Activated naive CD4-positive, alpha-beta T cell treated with anti-CD3 and anti-CD28 coated beads, Interleukin-2, amount 50 U/mL, for 16 hours (primary cell): Measurements from ENCODE around the gene RGS19.
"Not testable (repeated sequence)": the region's sequence is repeated elsewhere in the genome, so short reads cannot be mapped to it uniquely, and the experiment has no call there.

Experiments
- DNase-seq: peaks from one replicate; pipeline ENCODE4 v3.0.0-alpha.2; 2020

Gene RGS19

DNA sequence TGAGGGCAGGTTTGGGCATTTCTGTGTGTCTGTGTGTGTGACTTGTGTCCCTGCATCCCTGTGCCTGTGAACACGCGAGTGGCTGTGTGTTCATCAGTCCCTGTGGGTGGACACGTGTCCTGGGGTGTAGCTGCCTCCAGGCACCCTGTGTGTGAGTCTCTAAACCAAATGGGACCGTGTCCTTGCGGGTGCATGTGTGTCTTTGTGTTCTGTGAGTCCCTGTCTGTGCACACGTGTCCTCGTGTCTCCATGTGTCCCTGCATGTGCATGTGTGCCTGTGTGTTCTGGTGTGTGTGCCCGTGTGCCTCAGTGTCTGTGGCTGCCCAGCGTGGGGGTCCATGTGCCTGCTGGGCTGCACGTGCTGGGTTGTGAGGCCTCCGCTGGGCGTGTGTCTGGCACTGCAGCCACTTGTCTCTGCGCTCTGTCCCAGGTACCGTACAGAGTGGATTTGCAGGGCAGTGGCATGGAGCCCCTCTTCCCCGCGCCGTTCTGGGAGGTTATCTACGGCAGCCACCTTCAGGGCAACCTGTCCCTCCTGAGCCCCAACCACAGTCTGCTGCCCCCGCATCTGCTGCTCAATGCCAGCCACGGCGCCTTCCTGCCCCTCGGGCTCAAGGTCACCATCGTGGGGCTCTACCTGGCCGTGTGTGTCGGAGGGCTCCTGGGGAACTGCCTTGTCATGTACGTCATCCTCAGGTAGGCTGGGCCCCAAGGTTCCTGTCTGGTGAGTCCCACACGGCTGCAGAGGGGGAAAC, 13.1 kb upstream of the RGS19 start:
- DNase-seq = no peak

DNA sequence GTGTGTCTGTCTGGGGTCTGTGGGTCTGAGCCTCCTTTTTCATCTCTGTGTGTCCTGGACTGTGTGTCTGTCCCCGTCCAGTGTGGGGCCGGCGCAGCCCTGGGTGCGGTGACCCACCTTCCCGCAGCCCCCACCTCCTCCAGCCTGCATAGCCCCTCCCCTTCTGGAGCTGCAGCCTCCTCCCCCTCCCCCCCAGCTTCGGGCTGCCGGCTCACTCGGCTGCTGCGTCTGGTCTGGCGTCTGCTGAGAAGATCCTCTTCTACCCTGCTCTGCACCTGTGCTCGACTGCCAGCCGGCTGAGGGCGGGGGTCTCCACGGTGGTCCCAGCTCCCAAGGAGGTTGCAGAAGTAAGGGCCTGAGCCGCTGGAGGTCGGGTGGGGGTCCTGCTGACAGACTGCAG, 12.5 kb upstream of the RGS19 start:
- DNase-seq = no peak

DNA sequence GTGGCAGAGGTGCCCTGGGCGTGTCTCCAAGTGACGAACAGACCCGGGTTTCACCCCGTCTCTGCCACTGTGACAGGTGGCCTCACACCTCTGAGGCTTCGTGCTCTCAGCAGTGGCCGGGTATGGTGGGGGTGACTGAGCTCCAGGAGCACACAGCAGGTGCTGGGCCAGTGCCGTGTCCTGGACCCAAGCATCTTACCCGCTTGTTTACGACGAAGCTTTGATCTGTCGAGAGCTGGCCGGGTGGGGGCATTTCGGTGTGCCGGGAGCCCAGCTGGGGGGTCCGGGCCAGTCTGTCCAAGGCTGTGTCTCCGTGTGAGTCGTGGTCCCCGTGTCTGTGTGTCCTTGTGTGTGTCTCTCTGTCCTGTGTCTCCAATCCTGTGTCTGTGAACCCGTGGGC, 12.0 kb upstream of the RGS19 start:
- no peak for DNase-seq

DNA sequence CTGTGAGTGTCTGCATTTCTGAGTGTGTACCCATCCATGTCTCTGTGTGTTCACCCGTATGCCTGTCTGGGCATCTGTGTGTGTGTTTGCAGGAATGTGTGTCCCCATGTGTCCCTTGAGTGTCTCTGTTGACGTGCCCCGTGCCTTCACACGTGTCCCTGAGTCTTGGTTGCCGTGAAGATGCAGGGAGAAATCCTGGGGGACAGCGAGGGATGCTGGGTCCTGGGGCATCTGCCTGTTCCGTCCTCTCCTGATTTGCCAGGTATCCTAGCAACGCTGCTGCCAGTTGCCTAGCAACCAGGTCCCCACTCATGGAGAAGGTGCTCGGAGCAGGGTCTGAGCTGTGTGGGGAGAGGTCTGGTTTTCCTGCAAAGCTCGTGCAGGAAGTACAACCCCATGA, 10.8 kb upstream of the RGS19 start:
- no peak for DNase-seq

DNA sequence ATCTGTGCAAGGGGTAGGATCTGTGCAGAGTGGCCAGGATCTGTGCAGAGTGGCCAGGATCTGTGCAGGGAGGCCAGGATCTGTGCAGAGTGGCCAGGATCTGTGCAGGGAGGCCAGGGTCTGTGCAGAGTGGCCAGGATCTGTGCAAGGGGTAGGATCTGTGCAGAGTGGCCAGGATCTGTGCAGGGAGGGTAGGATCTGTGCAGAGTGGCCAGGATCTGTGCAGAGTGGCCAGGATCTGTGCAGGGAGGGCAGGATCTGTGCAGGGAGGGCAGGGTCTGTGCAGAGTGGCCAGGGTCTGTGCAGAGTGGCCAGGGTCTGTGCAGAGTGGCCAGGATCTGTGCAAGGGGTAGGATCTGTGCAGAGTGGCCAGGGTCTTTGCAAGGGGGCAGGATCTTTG, 9.3 kb upstream of the RGS19 start:
- not testable (repeated sequence) for DNase-seq

DNA sequence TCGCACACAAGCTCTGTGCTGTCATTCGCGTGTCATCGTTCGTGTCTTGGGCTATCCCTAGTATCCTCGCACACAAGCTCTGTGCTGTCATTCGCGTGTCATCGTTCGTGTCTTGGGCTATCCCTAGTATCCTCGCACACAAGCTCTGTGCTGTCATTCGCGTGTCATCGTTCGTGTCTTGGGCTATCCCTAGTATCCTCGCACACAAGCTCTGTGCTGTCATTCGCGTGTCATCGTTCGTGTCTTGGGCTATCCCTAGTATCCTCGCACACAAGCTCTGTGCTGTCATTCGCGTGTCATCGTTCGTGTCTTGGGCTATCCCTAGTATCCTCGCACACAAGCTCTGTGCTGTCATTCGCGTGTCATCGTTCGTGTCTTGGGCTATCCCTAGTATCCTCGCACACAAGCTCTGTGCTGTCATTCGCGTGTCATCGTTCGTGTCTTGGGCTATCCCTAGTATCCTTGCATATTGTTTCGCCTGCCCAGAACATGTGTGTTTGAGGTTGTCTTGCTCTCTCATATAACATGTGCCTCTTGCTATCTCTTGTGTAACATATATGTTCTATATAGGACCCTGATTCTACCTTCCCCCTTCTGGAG, 8.0 kb upstream of the RGS19 start:
- not testable (repeated sequence) for DNase-seq

DNA sequence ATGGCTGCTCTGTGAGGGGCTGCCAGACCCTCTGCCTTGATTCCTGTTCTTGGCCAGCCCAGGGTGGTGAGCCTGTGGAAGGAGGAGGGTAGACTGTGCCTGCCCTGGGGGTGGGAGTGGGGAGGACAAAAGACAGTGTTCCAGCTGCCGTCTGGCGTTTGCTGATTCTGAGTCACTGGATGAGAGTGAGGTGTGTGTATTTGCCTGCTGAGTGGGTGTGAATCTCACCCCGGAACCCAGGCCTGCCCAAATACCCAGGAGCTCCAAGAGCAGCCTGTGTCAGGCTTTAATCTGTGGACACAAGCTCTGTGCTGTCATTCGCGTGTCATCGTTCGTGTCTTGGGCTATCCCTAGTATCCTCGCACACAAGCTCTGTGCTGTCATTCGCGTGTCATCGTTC, 7.5 kb upstream of the RGS19 start:
- no peak for DNase-seq

DNA sequence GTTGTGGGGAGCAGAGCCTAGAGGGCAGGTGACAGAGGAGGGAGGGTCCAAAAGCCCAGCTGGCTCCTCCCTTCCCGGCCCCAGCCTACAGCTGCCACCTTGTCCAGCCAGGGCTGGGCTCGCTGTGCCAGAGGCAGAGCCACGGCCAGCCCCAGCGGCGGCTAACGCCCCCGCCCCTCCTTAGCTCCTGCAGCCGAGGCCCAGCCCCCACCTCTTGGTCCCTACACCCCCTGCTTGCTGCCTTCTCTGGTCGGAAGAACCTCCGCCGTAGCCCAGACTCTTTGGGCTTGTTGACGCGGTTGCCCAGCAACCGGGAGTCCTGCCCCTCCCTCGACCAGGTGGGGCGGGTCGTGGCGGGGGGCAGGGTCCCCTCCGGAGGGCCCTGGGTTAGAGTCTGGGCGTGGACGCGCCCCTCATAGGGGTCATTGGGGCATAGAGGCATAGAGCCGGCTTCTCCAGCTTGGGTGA, 5.4 kb upstream of the RGS19 start:
- DNase-seq = no peak

DNA sequence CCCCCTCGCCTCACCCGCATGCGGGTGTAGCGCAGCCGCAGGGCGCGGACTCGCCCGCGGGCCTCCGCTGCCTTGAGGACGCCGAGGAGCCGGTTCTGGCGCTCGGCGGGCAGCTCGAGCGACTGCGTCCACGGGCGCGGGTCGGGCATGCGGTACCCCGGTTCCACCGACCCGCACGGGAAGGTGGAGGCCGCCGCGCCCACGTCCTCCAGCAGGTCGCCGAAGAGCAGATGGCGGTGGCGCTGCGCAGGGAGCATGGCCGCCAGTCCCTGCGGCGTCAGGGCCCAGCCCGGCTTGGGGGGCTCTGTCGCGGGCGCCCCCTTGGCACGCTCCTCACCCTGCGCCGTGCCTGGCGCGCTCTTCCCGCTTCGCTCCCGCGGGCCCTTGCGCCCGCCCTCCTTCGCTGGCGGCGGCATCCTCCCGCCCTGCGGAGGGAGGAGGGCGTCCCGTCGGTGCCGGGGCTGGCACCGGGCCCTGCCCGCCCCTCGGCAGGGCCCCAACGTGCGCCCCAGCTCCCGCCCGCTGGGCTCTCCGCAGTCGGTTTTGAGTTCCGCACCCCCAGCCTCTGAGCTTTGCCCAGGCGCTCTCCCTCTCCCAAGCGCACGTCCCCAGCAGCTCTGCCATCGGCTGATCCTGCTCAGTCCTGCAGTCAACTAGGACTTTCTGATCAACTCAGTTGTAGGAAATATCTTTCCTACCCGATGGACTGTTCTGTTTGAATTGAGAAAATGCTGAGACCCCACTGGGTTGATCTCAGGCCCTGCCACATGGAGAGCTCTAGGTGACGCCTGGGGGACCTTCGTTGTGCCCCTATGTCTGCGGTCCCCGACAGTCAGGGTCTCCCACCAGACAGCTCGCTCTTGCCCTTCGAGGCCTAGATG, 4.7 kb upstream of the RGS19 start, which contains the start of gene LKAAEAR1:
Gene LKAAEAR1 (minus strand): TSS at position 595 of the 881 bp plus-strand sequence. CDS start 179 bp downstream, at position 416.
- DNase-seq = no peak

DNA sequence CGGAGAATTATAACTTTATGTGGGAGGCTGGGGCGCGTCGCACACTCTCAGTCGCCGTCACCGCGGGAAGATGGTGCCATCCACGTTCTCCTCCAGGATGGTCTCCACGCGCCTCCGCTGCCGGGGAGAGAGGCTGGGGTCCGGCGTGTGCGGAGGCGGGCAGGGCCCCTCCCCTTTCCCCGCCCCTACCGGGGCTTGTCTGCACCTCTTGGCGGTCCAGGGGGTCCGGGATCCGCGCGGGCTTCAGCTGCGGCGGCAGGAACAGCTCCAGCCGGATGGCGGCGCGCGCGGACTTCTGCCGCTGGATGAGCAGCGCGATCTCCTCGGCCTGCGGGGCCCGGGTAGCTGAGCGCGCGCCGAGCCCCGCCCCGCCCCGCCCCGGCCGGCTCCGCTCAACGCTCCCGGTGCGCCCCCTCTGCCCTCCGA, 4.1 kb upstream of the RGS19 start:
- DNase-seq = peak; percentile 69

DNA sequence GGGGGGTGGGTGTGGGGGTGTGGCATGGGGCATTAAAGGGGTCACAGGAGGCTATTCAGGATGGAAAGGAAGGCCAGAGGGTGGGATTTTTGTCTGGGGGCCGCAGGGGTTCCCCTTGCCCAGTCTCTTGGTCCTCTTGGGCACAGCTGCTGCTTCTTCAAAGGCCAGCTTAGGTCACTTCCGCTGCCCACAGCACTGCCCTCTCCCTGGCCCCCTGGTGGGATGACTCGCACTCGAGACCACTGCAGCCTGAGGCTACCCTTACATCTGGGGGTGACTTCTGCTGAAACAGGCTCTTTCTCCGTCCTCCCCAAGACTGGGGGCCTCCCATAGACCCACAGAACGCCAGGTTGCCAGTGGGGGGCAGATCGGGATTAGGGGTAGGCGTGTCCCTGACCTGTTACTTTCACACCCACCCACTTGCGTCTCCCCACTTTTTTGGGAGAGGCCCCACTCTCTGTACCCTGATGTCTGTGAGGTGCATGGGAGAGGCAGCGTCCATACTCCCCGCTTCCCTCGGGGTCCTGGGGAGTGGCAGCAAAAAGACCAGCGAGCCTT, 3.6 kb upstream of the RGS19 start:
- DNase-seq = no peak

DNA sequence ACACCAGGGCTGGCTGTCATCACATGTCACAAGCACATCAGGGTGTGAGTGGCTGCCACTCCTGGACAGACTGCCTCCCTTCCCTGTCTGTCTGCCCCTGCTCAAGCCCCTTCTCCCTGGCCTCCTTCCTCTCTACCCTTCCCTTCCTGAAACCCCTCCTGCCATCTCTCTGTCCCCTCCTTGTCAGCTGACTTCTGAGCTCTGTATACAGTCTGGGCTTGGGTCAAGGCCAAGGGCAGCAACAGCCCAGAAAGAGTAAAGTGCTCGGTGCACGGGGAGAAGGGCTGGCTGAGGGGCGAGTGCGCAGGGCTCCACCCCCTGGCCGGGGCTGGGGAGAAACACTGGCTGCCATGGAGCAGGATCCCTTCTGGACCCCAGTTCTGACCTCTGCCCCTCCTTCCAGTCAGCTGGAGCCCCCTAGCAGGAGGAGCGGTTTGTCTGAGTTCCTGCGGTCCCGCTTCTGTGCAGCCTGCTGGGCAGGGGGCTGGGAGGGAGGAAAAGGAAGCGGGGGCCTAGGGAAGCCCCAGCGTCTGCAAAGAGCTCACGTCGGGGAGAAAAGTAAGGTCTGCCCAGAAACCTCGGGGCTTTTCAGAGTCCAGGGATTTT, 2.9 kb upstream of the RGS19 start:
- no peak for DNase-seq

DNA sequence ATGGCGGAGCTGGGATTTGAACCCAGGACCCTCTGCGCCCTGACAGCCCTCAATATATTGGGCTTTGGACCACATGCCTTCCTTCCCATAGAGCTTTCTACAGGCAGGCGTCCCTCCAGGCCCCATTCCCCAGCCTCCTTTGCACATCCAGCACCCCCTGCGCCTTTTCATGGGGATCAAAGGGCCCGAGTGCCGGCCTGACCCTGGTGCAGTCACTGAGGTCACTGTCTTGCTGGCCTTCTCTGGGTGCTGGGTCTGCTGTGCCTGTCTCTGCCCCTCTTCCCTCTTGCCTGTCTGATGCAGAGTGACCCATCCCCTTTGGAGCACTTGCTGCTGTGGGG, 2.3 kb upstream of the RGS19 start:
- no peak for DNase-seq

DNA sequence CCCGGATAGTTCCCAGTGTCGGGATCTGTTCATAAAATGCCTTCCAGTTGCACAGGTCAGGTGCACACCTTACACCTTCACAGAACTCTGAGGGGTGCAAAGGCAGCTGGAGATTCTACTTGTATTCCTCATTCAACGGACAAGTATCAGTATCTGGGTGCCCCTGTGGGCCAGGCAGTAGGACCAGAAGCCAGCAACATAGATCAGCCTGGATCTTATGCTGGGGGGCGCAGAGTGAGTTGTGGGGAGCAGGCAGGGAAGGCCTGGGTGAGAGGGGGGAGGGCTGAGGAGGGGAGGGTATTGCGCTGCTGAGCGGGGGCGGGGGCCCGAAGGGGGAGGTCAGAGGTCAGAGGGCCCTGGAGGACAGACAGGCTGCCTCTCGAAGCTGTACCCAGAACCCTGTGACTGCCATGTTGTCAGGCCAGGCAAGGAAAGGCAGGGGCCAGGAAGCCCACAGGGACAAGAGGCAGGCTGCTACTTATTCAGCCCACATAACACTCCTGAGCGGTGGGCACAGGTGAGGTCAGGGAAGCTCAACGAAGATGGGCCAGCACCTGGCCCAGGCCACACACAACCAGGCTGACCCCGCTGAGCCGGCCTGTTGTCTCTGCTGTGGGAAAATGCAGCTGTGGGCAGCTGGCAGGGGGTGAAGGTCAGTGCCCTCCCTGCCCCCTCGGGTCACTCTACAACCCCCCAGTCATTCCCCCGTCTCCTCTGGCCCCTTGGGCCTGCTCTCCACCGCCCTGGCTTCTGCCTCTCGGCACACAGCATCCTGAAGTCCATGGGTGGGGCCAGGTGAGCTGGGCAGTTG, 1.7 kb upstream of the RGS19 start:
- no peak for DNase-seq

DNA sequence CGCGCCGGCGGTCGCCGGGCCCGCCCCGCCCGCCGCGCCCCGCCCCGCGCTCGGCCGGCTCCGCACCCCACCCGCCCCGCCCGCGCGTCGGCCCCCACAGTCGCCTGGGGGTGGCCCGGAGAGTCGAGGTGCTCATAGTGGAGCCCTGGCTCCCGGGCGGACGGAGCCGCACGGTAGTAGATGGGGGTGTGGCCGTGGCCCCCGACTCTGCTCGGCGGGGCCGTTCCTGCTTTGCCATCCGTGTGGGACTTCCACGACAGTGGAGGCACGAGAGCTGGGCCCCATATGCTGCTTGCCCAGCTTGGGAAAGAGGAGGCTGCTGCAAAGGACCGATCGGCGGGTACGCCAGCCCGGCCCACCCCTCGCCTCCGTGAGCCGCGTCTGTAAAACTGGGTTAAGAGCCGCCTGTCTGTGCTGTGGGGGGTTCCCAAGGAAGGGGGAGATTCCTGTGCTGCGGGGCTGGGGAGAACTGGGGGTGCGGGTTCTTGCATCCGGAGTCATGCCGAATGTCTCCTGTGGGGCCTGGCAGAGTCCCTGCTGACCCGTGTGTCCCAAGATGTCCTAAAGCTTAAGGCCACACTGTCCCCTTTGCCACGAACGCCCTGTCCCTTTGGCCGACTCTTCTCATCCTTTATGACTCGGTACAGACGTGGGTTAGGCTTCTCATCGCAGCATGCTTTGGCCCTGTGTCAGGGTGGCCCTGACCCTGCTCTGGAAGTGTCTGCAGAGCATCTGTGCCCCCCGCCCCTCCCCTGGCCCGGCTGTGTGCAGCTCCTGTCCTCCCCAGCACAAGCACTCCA, 895 bp upstream of the RGS19 start, which contains the start of gene OPRL1:
Gene OPRL1 (plus strand): TSS at position 70 of the 800 bp plus-strand sequence. CDS start 12,639 bp downstream, outside the sequence.
- DNase-seq = peak; percentile 48

DNA sequence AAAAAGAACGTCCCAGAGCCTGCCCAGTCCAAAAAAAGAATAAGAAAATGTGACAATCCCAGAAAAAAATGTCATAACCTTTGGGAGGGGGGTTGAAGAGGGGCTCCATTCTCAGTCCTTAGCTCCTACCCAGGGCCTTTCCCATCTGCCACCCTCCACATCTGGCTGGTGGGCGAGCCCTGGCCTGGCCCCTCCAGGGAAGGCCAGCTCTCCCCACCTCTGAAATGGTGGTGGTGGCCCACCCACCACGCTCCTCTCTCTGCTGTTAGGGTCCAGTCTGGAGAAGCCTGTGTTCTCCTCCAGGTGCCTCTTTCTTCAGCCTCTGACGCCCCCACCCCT, 415 bp downstream of the RGS19 start:
- DNase-seq = no peak

DNA sequence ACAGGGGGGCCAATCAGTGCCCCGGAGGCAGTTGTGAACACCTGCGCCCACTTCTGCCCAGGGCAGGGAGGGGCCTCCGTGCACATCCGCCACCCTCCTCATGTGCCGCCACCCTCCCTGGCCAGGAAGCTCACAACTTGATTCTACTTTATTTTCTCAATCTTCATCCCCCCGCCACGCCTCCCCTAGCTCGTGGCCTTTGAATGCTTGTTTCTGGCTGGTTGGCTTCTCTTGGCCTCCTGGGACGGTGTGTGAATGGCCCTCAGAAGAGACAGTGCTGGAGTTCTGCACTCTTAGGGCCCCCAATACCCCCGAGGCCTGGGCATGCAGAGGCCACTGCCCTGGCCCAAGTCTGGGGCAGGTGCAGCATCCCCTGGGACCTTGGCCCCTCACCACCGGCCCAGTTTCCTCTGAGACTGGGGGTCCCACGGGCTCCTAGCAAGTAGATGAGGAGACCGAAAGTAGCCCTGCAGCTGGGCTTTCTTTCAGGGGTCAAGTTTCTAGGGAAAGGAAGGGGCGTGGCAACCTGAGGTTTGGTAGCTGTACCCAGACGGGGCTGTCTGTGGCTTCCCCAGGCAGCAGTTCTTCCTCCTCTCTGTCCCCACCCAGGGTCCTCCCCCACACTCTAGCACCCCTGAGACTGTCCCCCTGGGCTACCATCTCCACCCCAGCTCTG, 1.3 kb downstream of the RGS19 start:
- DNase-seq = peak; percentile 47

DNA sequence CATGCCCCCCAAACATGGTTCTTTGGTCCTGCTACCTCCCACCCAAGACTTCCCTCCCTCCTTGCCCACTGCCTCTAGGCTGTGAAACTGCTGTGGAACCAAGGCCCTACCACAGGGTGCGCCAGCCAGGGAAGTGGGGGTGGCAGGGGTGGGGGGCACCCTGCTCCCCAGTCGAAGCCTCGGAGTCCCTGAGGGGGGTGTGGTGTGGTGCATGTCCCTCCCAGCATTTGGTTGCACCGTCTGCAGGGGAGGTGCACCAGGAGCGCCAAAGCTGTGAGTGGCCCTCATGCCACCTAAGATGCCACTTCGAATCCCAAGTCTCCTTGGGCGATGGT, 1.8 kb downstream of the RGS19 start:
- no peak for DNase-seq

DNA sequence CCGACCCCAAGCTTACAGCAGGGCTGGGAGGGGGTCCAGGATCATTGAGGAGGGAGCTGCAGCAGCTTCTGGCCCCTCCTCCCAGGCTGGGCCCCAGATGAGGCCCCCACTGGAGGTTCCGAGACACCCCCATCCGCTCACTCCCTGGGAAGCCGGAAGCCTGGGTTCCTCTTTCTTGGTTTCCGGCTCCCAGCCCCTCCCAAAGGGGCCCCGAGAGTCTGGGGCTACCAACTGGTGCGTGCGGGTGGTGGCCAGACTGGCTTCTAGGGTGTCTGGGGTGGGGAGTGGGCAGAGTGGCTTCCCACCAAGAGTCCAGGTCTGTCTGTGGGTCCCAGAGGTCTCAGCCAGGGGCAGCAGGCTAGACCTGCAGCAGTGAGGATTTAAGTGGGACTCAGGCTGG, 2.2 kb downstream of the RGS19 start:
- DNase-seq = peak; percentile 30
